GM12875 (cell line): ENCODE measurements around the gene DIPK2A.

ENCODE experiments used
- H3K4me3 ChIP-seq: one replicate; pipeline ENCODE4 v1.5.1; 2011; ENCODE audit warnings: low read depth, low read length, control low read depth
- TF ChIP-seq, protein P1 (sequence below): IDR thresholded peaks from 2 replicates; pipeline ENCODE4 v1.5.1; 2011; ENCODE audit warnings: low read depth, mild to moderate bottlenecking, control low read depth, inconsistent platforms, low read length, moderate library complexity, borderline replicate concordance; ENCODE audit not compliant: insufficient read depth

The DIPK2A gene

GRCh38 chr3:143971359-143972154 is at the start of gene DIPK2A:
Gene DIPK2A (plus strand): TSS chr3:143971823. CDS start chr3:143972333, 510 bp downstream.
- TF ChIP-seq, protein P1, sequence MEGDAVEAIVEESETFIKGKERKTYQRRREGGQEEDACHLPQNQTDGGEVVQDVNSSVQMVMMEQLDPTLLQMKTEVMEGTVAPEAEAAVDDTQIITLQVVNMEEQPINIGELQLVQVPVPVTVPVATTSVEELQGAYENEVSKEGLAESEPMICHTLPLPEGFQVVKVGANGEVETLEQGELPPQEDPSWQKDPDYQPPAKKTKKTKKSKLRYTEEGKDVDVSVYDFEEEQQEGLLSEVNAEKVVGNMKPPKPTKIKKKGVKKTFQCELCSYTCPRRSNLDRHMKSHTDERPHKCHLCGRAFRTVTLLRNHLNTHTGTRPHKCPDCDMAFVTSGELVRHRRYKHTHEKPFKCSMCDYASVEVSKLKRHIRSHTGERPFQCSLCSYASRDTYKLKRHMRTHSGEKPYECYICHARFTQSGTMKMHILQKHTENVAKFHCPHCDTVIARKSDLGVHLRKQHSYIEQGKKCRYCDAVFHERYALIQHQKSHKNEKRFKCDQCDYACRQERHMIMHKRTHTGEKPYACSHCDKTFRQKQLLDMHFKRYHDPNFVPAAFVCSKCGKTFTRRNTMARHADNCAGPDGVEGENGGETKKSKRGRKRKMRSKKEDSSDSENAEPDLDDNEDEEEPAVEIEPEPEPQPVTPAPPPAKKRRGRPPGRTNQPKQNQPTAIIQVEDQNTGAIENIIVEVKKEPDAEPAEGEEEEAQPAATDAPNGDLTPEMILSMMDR = no peak
- H3K4me3 ChIP-seq = peak within 1 kb of the TSS; percentile 86

- TF ChIP-seq, protein P1 = no peak
- peak overlapping the region; percentile 10 for H3K4me3 ChIP-seq
These were observed 46.9 kb upstream of the DIPK2A start for GRCh38 chr3:143924522-143925285.

- H3K4me3 ChIP-seq = no peak overlapping the region
- TF ChIP-seq, protein P1 = no peak
These were observed 43.6 kb upstream of the DIPK2A start for GRCh38 chr3:143928056-143928455.

GRCh38 chr3:143928541-143929255 is 42.9 kb upstream of the DIPK2A start:
- TF ChIP-seq, protein P1 = no peak

GRCh38 chr3:143934791-143935190 is 36.8 kb upstream of the DIPK2A start:
- TF ChIP-seq, protein P1 = no peak
- H3K4me3 ChIP-seq = no peak overlapping the region

More at GRCh38 chr3:143928541-143929255, 42.9 kb upstream of the DIPK2A start:
- H3K4me3 ChIP-seq = no peak overlapping the region

GRCh38 chr3:143935678-143936077 is 35.9 kb upstream of the DIPK2A start:
- TF ChIP-seq, protein P1 = no peak

More at GRCh38 chr3:143935678-143936077, 35.9 kb upstream of the DIPK2A start:
- no peak overlapping the region for H3K4me3 ChIP-seq
